SU-DHL-6 (cell line): ENCODE results near the gene RHOH.

Experiments used
- H2AFZ ChIP-seq: fragments of 200-600 bp; sonication (generic); 2 replicates; pipeline ENCODE4 v1.6.1; 2014; ENCODE audit warnings: low read depth, mild to moderate bottlenecking, moderate library complexity, mixed read lengths, antibody characterized with exemption, low read length; ENCODE audit not compliant: severe bottlenecking
- H3F3A ChIP-seq: fragments of 200-600 bp; shearing (Covaris generic); 2 replicates; pipeline ENCODE4 v1.6.0; 2016; ENCODE audit warnings: antibody characterized with exemption, mild to moderate bottlenecking; ENCODE audit not compliant: insufficient read depth
- H3K27ac ChIP-seq: fragments of 200-600 bp; sonication (generic); 2 replicates; pipeline ENCODE4 v1.5.1; 2016; ENCODE audit warnings: low read depth, mild to moderate bottlenecking, low read length, moderate library complexity, mixed read lengths
- H3K27me3 ChIP-seq: fragments of 200-600 bp; sonication (generic), shearing (Covaris generic); 2 replicates; pipeline ENCODE4 v1.6.0; 2014; ENCODE audit warnings: mild to moderate bottlenecking, low read length
- H3K36me3 ChIP-seq: fragments of 200-600 bp; sonication (generic); 2 replicates; pipeline ENCODE4 v1.6.1; 2014; ENCODE audit warnings: mild to moderate bottlenecking, low read length, mixed read lengths
- H3K4me2 ChIP-seq: fragments of 300-600, 200-600 bp; shearing (Covaris generic), sonication (generic); 2 replicates; pipeline ENCODE4 v1.6.0; 2014; ENCODE audit warnings: low read length, low read depth, mild to moderate bottlenecking; ENCODE audit not compliant: poor library complexity, severe bottlenecking
- H3K4me3 ChIP-seq: fragments of 200-600 bp; sonication (generic); 2 replicates; pipeline ENCODE4 v1.5.1; 2014; ENCODE audit warnings: antibody characterized with exemption, low read length, mild to moderate bottlenecking, mixed read lengths; ENCODE audit not compliant: insufficient read depth, poor library complexity, severe bottlenecking
- H3K79me2 ChIP-seq: fragments of 200-600 bp; sonication (generic); 2 replicates; pipeline ENCODE4 v1.6.1; 2014; ENCODE audit warnings: mild to moderate bottlenecking, low read length, moderate library complexity; ENCODE audit not compliant: insufficient read depth
- H3K9ac ChIP-seq: fragments of 200-600 bp; sonication (generic); 2 replicates; pipeline ENCODE4 v1.7.0; 2014; ENCODE audit warnings: mild to moderate bottlenecking, low read length
- H3K9me2 ChIP-seq: fragments of 200-600 bp; sonication (generic); replicated peaks from 2 replicates; pipeline ENCODE4 v1.6.1; 2014; ENCODE audit warnings: low read length; ENCODE audit not compliant: insufficient read depth
- H3K9me3 ChIP-seq: fragments of 200-600 bp; sonication (generic); 2 replicates; pipeline ENCODE4 v1.6.1; 2014; ENCODE audit warnings: low read length, mixed read lengths; ENCODE audit not compliant: insufficient read depth
- H4K20me1 ChIP-seq: fragments of 200-600 bp; sonication (generic); 2 replicates; pipeline ENCODE4 v1.6.1; 2014; ENCODE audit warnings: low read depth, mild to moderate bottlenecking, antibody characterized with exemption, low read length, moderate library complexity, mixed read lengths
- CTCF ChIP-seq: fragments of 200-600 bp; sonication (generic); IDR thresholded peaks from one replicate; pipeline ENCODE4 v1.5.1; 2017; ENCODE audit warnings: antibody characterized with exemption, mild to moderate bottlenecking, low read length, moderate library complexity; ENCODE audit not compliant: insufficient read depth, poor library complexity, severe bottlenecking
- EZH2phosphoT487 ChIP-seq: fragments of 200-600 bp; sonication (generic), shearing (Covaris generic); conservative IDR thresholded peaks from 2 replicates; pipeline ENCODE4 v1.6.1; 2018; ENCODE audit warnings: mild to moderate bottlenecking, antibody characterized with exemption, low read length, moderate library complexity, mixed read lengths

The RHOH gene

GRCh38 chr4:40182954-40183353 is 13.9 kb upstream of the RHOH start:
- peak overlapping the region; percentile 56; the same call in 1 of the 2 replicates for H3K9ac ChIP-seq
- peaks cover 75% of the 10 kb centered on the region for H3F3A ChIP-seq
- peaks cover 11% of the 10 kb centered on the region; the same call in 1 of the 2 replicates for H3K79me2 ChIP-seq
- H2AFZ ChIP-seq, result no peak overlapping the region
- no peak for TF ChIP-seq CTCF
- no peak for TF ChIP-seq EZH2phosphoT487
- H3K27me3 ChIP-seq, result no peaks in the 10 kb centered on the region
- H3K9me3 ChIP-seq, result no peaks in the 10 kb centered on the region
- no peaks in the 10 kb centered on the region for H3K9me2 ChIP-seq
- H3K36me3 ChIP-seq, result no peaks in the 10 kb centered on the region
- no peaks in the 10 kb centered on the region for H4K20me1 ChIP-seq
- H3K27ac ChIP-seq, result peak overlapping the region; percentile 99
- no peak overlapping the region for H3K4me3 ChIP-seq
- H3K4me2 ChIP-seq, result peak overlapping the region; percentile 98

- Histone ChIP-seq H3K4me3 (peak overlapping the region; percentile 19), H3K9me2 (no peaks in the 10 kb centered on the region), H3K9ac (peak overlapping the region; percentile 56), H2AFZ (no peak overlapping the region), H4K20me1 (no peaks in the 10 kb centered on the region), H3K79me2 (peaks cover 14% of the 10 kb centered on the region; the same call in 1 of the 2 replicates), H3K27ac (peak overlapping the region; percentile 99), H3K4me2 (peak overlapping the region; percentile 98), H3K27me3 (no peaks in the 10 kb centered on the region), H3K36me3 (no peaks in the 10 kb centered on the region), H3K9me3 (no peaks in the 10 kb centered on the region), H3F3A (peaks cover 75% of the 10 kb centered on the region)
- no peak for TF ChIP-seq CTCF
- no peak for TF ChIP-seq EZH2phosphoT487
Observed at GRCh38 chr4:40183615-40184411, 13.0 kb upstream of the RHOH start.

- H3K27ac ChIP-seq, result peak overlapping the region; percentile 99
- no peaks in the 10 kb centered on the region for H3K9me2 ChIP-seq
- H3K9ac ChIP-seq, result peak overlapping the region; percentile 32
- peak overlapping the region; percentile 98 for H3K4me2 ChIP-seq
- H2AFZ ChIP-seq, result no peak overlapping the region
- H3K36me3 ChIP-seq, result no peaks in the 10 kb centered on the region
- H3F3A ChIP-seq, result peaks cover 88% of the 10 kb centered on the region
- H3K79me2 ChIP-seq, result peaks cover 32% of the 10 kb centered on the region; the same call in 1 of the 2 replicates
- H4K20me1 ChIP-seq, result no peaks in the 10 kb centered on the region
- H3K9me3 ChIP-seq, result no peaks in the 10 kb centered on the region
- H3K27me3 ChIP-seq, result no peaks in the 10 kb centered on the region
- peak overlapping the region; percentile 40 for H3K4me3 ChIP-seq
- TF ChIP-seq CTCF (no peak), EZH2phosphoT487 (no peak)
Observed at GRCh38 chr4:40185830-40186664, 10.8 kb upstream of the RHOH start.
